Measurements from ENCODE around the gene DUOX2. TPM values are rescaled to one million over a fixed set of nuclear protein-coding genes. Genes with fewer than 3 reads are reported as not detected.

Gene DUOX2
- not detected in 2 replicates for total RNA-seq

DNA sequence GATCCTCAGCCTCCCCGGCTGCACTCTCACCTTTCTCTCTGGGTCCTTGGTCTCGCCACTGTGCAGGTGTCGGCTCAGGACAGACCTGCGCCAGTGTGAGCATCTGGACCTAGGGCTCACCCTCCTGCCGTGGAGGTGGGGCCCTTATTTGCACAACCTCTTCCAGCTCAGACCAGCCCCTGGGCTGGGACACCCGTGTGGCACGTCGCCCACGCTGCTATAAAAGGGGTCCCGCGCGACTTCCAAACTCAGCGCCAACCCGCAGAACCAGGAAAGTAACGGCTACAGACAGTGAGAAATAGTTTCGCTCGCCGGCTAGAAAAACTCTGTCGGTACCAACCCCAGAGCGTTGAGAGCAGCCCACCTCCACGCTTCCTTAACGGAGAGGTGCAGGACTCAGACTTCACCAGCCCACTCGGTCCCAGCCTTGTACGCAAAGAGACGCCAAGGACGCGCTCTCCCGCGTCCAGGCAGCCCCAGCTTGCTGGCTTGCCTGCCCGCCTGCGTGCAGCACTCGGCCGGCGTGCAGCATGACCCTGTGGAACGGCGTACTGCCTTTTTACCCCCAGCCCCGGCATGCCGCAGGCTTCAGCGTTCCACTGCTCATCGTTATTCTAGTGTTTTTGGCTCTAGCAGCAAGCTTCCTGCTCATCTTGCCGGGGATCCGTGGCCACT, at the start of gene DUOX2, which contains the start of gene DUOXA2:
Gene DUOX2 (minus strand): TSS at position 97 of the 675 bp plus-strand sequence. CDS start 761 bp downstream, outside the sequence.
Gene DUOXA2 (plus strand): TSS at position 251 of the 675 bp plus-strand sequence. CDS start 280 bp downstream, at position 531.

DNA sequence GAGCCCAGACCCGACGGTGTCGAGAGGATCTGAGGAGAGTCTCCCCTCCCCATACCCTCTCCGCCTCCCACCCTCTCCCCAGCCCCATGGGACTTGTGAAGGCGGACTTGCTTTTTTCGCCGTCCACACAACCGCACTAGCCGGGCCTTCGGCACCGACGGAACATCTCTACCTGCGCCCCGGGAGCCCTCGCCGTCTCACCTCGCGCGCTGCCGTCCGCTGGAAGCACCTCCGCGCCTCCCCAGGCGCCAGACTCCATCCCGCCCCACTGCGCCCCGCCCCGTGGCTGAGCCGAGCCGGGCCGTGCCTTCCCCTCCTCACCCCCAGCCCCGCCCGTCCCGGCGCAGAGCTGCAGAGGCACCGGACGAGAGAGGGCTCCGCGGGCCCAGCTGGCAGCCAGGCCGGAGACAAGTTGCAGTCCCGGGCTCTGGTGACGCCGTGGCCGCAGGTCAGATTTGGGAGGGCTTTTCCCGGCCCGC, 15.7 kb upstream of the DUOX2 start, which contains the start of the genes DUOX1 and DUOXA1:
Gene DUOX1 (plus strand): TSS at position 344 of the 479 bp plus-strand sequence. CDS start 1,973 bp downstream, outside the sequence.
Gene DUOXA1 (minus strand): TSS at position 229 of the 479 bp plus-strand sequence. CDS start 6,865 bp downstream, outside the sequence.

Other genes with a start within 250 kb of the DUOX2 start
- not detected in 2 replicates for gene TERB2, start 157.5 kb downstream of the DUOX2 start, total RNA-seq
- 5.1 and 10.2 TPM in 2 replicates for gene SORD, start 91.0 kb downstream of the DUOX2 start, total RNA-seq
- not detected in 2 replicates for gene DUOXA2, start 154 bp upstream of the DUOX2 start, total RNA-seq
- not detected in 2 replicates for gene DUOXA1, start 15.7 kb upstream of the DUOX2 start, total RNA-seq
- gene DUOX1, start 15.8 kb upstream of the DUOX2 start, total RNA-seq: not detected in 2 replicates
- gene SHF, start 73.8 kb upstream of the DUOX2 start, total RNA-seq: 2.9 and 4.7 TPM in 2 replicates
- gene SLC28A2, start 138.1 kb upstream of the DUOX2 start, total RNA-seq: not detected in 2 replicates